Stimulated activated CD8-positive, alpha-beta memory T cell treated with anti-CD3 and anti-CD28 coated beads, Interleukin-4, amount 100 ng/mL, for 48 hours (primary cell): ENCODE data around the gene PP2D1.
"Not testable (repeated sequence)": the region's sequence is repeated elsewhere in the genome, so short reads cannot be mapped to it uniquely, and the experiment has no call there.

Experiments
- DNase-seq: peaks from one replicate; pipeline ENCODE4 v3.0.0-alpha.2; 2020

PP2D1 gene

GRCh38 chr3:20012164-20012563 lies at the start of gene PP2D1:
Gene PP2D1, minus strand, starts transcription at chr3:20012264. Its CDS starts 192 bp downstream, at chr3:20012072.
- DNase-seq = no peak

- no peak for DNase-seq
Observed at GRCh38 chr3:20060974-20061685, 49.1 kb upstream of the PP2D1 start.

- DNase-seq = no peak
Observed at GRCh38 chr3:20059929-20060328, 47.9 kb upstream of the PP2D1 start.

GRCh38 chr3:20057612-20058180 lies 45.6 kb upstream of the PP2D1 start:
- no peak for DNase-seq

GRCh38 chr3:20056725-20057611 lies 44.9 kb upstream of the PP2D1 start:
- no peak for DNase-seq

GRCh38 chr3:20055842-20056241 lies 43.8 kb upstream of the PP2D1 start:
- DNase-seq = no peak

GRCh38 chr3:20055020-20055775 lies 43.1 kb upstream of the PP2D1 start:
- DNase-seq = no peak

- DNase-seq = peak; percentile 73
Observed at GRCh38 chr3:20054549-20054987, 42.5 kb upstream of the PP2D1 start.

GRCh38 chr3:20052851-20053250 lies 40.8 kb upstream of the PP2D1 start:
- no peak for DNase-seq

- DNase-seq = no peak
Observed at GRCh38 chr3:20051123-20051806, 39.2 kb upstream of the PP2D1 start.

- DNase-seq = no peak
Observed at GRCh38 chr3:20047976-20048883, 36.2 kb upstream of the PP2D1 start.

- DNase-seq = no peak
Observed at GRCh38 chr3:20047341-20047779, 35.3 kb upstream of the PP2D1 start.

- DNase-seq = no peak
Observed at GRCh38 chr3:20046556-20046955, 34.5 kb upstream of the PP2D1 start.

- DNase-seq = not testable (repeated sequence)
Observed at GRCh38 chr3:20045141-20045540, 33.1 kb upstream of the PP2D1 start.

- DNase-seq = no peak
Observed at GRCh38 chr3:20043825-20044224, 31.8 kb upstream of the PP2D1 start.

GRCh38 chr3:20043396-20043795 lies 31.3 kb upstream of the PP2D1 start:
- peak; percentile 59 for DNase-seq

GRCh38 chr3:20042331-20042730 lies 30.3 kb upstream of the PP2D1 start:
- no peak for DNase-seq

GRCh38 chr3:20041197-20041780 lies 29.2 kb upstream of the PP2D1 start:
- peak; percentile 88 for DNase-seq

- peak; percentile 79 for DNase-seq
Observed at GRCh38 chr3:20040548-20041196, 28.6 kb upstream of the PP2D1 start.
